H7 (cell line): Measurements from ENCODE around the gene STARD9. TPM values are rescaled to one million over a fixed set of nuclear protein-coding genes. Genes with fewer than 3 reads are reported as not detected.
"Not testable (repeated sequence)": the region's sequence is repeated elsewhere in the genome, so short reads cannot be mapped to it uniquely, and the experiment has no call there.

Experiments
- DNase-seq: peaks from one replicate; pipeline ENCODE4 v3.0.0; 2012
- H3K27me3 ChIP-seq: 2 replicates; pipeline ENCODE4 v1.6.0; 2011; ENCODE audit warnings: mild to moderate bottlenecking, low read length; ENCODE audit not compliant: control insufficient read depth, insufficient read depth
- H3K36me3 ChIP-seq: replicated peaks from 2 replicates; pipeline ENCODE4 v1.5.1; 2011; ENCODE audit warnings: low read length; ENCODE audit not compliant: control insufficient read depth, insufficient read depth
- H3K4me3 ChIP-seq: 2 replicates; pipeline ENCODE4 v1.5.1; 2011; ENCODE audit warnings: low read depth, mild to moderate bottlenecking, control low read depth, low read length, moderate library complexity; ENCODE audit not compliant: insufficient read depth
- total RNA-seq: library from RNA; depleted of rRNA; stranded (reverse); fragments of >200 nt; shearing (Covaris generic); gene quantifications from 2 replicates; pipeline ENCODE4 v1.2.3, GENCODE V29; 2014

The STARD9 gene
- total RNA-seq, 1 experiment from 2014 or later: 1.4 TPM

GRCh38 chr15:42577514-42578031, 2.2 kb downstream of the STARD9 start:
- peaks cover 33% of the 10 kb centered on the region for H3K27me3 ChIP-seq
- no peak overlapping the region for H3K4me3 ChIP-seq
- no peaks in the 10 kb centered on the region for H3K36me3 ChIP-seq
- DNase-seq: no peak

- H3K27me3 ChIP-seq: peaks cover 33% of the 10 kb centered on the region
- H3K4me3 ChIP-seq: no peak overlapping the region
- no peaks in the 10 kb centered on the region for H3K36me3 ChIP-seq
- DNase-seq: no peak
These were observed 3.7 kb downstream of the STARD9 start for GRCh38 chr15:42578984-42579537.

- peaks cover 21% of the 10 kb centered on the region for H3K27me3 ChIP-seq
- H3K4me3 ChIP-seq: peak overlapping the region; percentile 49
- no peaks in the 10 kb centered on the region for H3K36me3 ChIP-seq
- peak; percentile 92 for DNase-seq
These were observed 5.9 kb downstream of the STARD9 start for GRCh38 chr15:42581272-42581730.

- no peaks in the 10 kb centered on the region for H3K36me3 ChIP-seq
- DNase-seq: no peak
- no peak overlapping the region for H3K4me3 ChIP-seq
- H3K27me3 ChIP-seq: peaks cover 12% of the 10 kb centered on the region
These were observed 7.4 kb downstream of the STARD9 start for GRCh38 chr15:42582569-42583375.

- peaks cover 12% of the 10 kb centered on the region for H3K27me3 ChIP-seq
- DNase-seq: peak; percentile 47
- no peak overlapping the region for H3K4me3 ChIP-seq
- H3K36me3 ChIP-seq: no peaks in the 10 kb centered on the region
These were observed 8.8 kb downstream of the STARD9 start for GRCh38 chr15:42584031-42584765.

GRCh38 chr15:42590619-42591237, 15.3 kb downstream of the STARD9 start:
- no peak overlapping the region for H3K4me3 ChIP-seq
- no peaks in the 10 kb centered on the region for H3K27me3 ChIP-seq
- DNase-seq: no peak
- H3K36me3 ChIP-seq: no peaks in the 10 kb centered on the region

GRCh38 chr15:42591238-42591934, 16.0 kb downstream of the STARD9 start:
- peak; percentile 40 for DNase-seq
- H3K4me3 ChIP-seq: no peak overlapping the region
- no peaks in the 10 kb centered on the region for H3K27me3 ChIP-seq

GRCh38 chr15:42592716-42593115, 17.3 kb downstream of the STARD9 start:
- no peak for DNase-seq
- Histone ChIP-seq H3K36me3 (no peaks in the 10 kb centered on the region), H3K27me3 (no peaks in the 10 kb centered on the region), H3K4me3 (no peak overlapping the region)

More at GRCh38 chr15:42591238-42591934, 16.0 kb downstream of the STARD9 start:
- H3K36me3 ChIP-seq: no peaks in the 10 kb centered on the region

- Histone ChIP-seq H3K36me3 (no peaks in the 10 kb centered on the region), H3K27me3 (no peaks in the 10 kb centered on the region), H3K4me3 (no peak overlapping the region)
- no peak for DNase-seq
These were observed 17.7 kb downstream of the STARD9 start for GRCh38 chr15:42593143-42593542.

GRCh38 chr15:42594095-42594494, 18.7 kb downstream of the STARD9 start:
- no peaks in the 10 kb centered on the region for H3K27me3 ChIP-seq
- no peak for DNase-seq
- no peak overlapping the region for H3K4me3 ChIP-seq
- H3K36me3 ChIP-seq: no peaks in the 10 kb centered on the region

- no peaks in the 10 kb centered on the region for H3K27me3 ChIP-seq
- no peak for DNase-seq
These were observed 20.3 kb downstream of the STARD9 start for GRCh38 chr15:42595626-42596240.

GRCh38 chr15:42601316-42601715, 25.9 kb downstream of the STARD9 start:
- not testable (repeated sequence) for H3K27me3 ChIP-seq, H3K4me3 ChIP-seq, DNase-seq, H3K36me3 ChIP-seq

More at GRCh38 chr15:42595626-42596240, 20.3 kb downstream of the STARD9 start:
- H3K36me3 ChIP-seq: no peaks in the 10 kb centered on the region
- no peak overlapping the region for H3K4me3 ChIP-seq

GRCh38 chr15:42602501-42602900, 27.1 kb downstream of the STARD9 start:
- Histone ChIP-seq H3K27me3 (no peaks in the 10 kb centered on the region), H3K4me3 (no peak overlapping the region), H3K36me3 (no peaks in the 10 kb centered on the region)
- no peak for DNase-seq
